Effector CD4-positive, alpha-beta T cell (primary cell): Measurements from ENCODE around the gene CYP4F8.

Source experiments
- DNase-seq: peaks from one replicate; pipeline ENCODE4 v3.0.0-alpha.2; 2020

The CYP4F8 gene

GRCh38 chr19:15616627-15617270 lies 1.7 kb downstream of the CYP4F8 start:
- DNase-seq = no peak

DNA sequence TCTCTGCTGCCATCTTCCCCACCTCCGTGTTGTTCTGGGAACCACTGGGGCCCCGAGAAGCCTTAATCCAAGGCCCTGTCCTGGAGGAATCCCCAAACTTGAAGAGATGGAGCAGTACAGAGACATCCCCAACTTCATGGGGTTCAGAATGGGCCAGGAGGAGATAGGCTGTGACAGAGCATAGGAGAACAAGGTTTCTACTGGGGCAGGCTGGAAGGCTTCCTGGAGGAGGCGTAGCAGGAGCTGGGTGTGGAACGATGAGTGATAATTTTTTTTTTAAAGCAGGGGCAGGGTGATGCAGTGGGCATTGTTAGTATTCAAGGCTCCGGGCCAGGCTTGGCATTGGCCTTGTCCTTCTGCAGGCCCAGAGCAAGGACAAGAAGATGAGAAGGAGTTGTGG lies 3.3 kb downstream of the CYP4F8 start:
- no peak for DNase-seq

DNA sequence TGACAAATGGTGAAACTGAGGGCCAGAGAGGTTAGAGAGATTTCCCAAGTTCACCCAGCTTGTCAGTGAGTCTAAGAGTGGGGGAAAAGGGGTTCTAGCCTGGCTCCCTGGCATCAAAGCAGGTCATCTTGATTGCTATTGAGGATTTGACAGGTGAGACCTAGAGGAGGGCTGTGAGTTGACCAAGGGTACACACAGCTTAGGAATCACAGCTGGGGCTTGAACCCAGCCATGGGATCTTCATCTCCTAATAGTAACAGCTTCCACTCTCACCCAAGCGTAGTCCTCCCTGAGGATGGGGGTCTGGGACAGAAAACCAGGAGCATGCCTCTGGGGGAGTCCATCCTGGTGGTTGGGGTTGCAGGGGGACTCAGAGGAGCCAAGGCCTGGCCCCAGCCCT lies 6.8 kb downstream of the CYP4F8 start:
- no peak for DNase-seq

- DNase-seq = no peak
Observed at GRCh38 chr19:15622991-15623390, 8.0 kb downstream of the CYP4F8 start.

DNA sequence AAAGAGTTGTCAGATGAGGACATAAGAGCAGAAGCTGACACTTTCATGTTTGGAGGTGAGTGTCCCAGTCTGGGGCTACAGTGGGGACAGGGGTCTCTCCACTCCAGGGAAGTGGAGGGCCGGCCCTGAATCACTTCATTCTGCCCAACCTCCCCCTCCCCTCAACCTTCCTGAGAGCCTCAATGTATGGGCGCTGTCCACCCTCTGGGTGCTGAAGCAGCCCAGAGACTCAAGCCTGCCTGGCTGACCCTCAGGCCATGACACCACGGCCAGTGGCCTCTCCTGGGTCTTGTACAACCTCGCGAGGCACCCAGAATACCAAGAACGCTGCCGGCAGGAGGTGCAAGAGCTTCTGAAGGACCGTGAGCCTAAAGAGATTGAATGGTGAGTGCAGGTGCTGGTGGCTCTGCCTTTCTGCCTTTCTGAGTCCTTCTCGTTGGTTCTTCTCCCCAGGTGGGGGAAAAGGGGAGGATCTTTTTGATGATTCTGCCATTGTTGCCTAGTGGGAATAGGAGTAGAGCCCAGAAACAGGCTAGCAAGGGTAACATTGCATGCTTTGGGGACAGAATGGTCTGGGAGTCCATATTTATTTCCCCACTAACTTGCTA lies 8.8 kb downstream of the CYP4F8 start:
- DNase-seq = no peak

DNA sequence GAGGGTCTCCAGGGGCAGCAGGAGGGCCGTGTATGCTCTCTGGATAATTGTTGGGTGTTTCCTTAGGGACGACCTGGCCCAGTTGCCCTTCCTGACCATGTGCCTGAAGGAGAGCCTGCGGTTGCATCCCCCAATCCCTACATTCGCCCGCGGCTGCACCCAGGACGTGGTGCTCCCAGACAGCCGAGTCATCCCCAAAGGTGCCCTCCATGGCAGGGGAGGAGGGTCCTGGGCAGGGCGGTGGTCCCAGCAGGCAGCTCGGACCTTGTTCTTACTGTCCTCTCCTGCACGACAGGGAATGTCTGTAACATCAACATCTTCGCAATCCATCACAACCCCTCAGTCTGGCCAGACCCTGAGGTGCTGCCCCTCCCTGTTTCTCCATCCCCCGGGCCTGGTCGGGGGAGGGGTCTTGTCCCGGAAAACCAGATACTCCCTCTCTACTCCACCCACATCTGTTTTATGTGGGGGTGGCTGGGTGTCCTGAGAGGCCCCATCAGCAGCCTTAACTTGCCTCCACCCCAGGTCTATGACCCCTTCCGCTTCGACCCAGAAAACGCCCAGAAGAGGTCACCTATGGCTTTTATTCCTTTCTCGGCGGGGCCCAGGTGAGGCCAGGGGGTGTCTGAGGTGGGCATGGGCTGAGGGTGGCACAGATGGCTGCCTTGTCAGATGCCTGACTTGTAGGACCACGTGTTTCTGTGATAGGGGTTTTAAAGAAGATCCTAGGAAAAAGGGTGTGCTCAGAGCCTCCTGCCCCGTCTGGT lies 13.4 kb downstream of the CYP4F8 start:
- DNase-seq = no peak

- peak; percentile 87 for DNase-seq
Observed at GRCh38 chr19:15629003-15629880, 14.2 kb downstream of the CYP4F8 start.

GRCh38 chr19:15631817-15632216 lies 16.8 kb downstream of the CYP4F8 start:
- peak; percentile 12 for DNase-seq

DNA sequence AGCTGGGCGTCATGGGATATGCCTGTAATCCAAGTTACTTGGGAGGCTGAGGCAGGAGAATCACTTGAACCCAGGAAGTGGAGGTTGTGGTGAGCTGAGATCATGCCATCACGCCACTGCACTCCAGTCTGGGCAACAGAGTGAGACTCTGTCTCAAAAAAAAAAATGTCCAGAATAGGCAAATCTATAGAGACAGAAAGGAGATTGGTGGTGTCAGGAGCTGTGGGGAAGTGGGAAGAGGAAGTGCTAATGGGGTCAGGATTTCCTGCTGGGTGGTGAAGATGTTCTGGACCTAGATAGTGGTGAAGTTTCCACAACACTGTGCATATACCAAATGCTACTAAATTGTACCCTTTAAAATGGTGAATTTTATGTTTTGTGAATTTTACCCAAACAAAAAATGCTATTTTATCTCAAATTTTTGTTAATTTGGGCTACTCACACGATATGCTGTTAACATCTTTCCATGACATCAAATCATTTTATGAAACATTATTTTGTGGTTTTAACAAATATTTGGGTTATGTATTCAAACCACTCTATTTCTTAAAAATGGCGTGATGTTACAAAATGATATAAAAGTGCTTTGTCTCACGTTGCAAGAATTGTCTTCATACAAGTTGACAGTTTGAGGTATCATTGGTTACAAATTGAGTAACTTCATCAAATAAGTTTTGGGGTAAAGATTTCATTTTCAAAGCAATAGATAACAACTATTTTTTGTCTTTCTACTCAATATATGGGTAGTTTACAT lies 18.2 kb downstream of the CYP4F8 start:
- no peak for DNase-seq

DNA sequence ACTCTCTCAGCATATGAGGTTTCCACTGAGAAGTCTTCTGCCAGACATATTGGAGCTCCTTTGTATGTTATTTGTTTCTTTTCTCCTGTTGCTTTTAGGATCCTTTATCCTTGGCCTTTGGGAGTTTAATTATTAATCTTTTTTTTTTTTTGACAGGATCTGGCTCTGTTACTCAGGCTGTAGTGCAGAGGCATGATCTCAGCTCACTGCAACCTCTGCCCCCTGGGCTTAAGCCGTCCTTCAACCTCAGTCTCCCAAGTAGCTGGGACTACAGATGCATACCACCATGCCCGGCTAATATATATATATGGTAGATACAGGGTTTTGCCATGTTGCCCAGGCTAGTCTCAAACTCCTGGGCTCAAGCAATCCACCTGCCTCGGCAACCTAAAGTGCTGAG lies 19.1 kb downstream of the CYP4F8 start:
- DNase-seq = no peak

- no peak for DNase-seq
Observed at GRCh38 chr19:15635016-15635805, 20.2 kb downstream of the CYP4F8 start.

- DNase-seq = no peak
Observed at GRCh38 chr19:15636026-15636425, 21.0 kb downstream of the CYP4F8 start.

DNA sequence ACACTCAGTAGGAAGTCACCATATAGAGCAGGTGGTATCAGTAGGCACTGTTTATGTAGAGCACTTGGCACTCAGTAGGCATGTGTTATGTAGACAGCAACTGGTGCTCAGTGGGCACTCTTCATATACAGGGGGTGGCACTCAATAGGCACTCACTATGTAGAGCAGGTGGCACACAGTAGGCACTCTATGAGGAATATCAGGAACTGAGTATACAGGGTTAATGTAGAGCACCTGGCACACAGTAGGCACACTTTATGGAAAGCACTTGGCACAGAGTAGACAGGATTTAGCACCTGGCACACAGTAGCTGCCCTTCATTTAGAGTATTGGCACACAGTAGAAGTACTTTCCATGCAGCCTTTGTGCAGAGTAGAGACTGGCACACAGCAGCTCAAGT lies 24.6 kb downstream of the CYP4F8 start:
- DNase-seq = no peak

DNA sequence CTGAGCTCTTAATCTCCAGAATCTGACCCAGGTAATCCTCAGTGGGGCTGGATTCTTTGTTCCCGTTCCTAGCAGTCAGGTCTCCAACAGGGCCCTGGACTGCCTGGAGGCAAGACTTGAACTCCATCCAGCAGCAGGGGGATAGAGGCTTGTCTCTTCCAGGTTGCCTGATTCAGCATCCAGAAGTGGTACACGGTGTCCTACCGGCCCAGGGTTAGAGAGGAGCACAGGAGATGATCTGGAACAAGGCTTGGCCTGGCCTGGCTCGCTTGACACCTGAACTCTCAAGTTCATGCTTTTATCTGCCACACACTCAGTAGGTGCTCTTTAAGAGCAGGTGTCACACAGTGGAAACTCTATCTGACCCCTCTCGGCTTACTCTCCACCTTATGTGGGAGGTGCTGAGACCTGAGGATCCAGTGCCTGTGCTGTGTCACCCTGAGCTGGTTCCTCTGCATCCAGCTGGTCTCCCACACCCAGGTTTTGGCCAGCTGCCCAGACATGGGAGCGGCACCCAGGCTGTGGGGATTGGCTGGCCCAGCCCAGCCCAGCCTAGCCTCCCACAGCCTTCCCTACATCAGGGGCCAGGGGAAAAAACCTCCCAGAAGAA lies 25.4 kb downstream of the CYP4F8 start, which contains the start of gene CYP4F3:
Gene CYP4F3, plus strand, starts transcription at position 604 of the 610 bp plus-strand sequence. CDS start 519 bp downstream, outside the sequence.
- DNase-seq = no peak

DNA sequence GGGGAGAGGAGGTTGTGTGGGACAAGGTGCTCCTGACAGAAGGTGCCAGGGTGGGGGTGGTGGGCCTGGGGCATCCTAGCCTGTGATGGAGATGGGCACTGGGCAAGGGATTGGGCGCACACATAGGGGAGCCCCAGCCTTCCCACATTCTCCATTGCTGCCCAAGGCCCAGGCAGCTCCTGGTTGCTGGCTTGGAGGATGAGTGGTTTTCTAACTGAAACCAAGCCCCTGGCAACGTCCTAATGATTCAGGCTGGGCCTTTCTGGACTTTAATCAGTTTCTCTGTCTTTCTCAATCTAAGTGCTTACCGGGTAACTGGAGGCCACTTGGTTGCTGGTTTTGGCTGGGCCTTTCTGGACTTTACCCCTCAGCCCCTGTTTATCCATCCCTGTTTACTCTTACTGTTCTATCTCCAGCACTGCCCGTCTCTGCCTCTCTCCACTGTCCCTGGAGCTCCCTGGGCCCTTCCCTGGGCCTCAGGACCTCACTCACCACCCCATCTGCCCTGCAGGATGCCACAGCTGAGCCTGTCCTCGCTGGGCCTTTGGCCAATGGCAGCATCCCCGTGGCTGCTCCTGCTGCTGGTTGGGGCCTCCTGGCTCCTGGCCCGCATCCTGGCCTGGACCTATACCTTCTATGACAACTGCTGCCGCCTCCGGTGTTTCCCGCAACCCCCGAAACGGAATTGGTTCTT lies 26.0 kb downstream of the CYP4F8 start:
- no peak for DNase-seq

DNA sequence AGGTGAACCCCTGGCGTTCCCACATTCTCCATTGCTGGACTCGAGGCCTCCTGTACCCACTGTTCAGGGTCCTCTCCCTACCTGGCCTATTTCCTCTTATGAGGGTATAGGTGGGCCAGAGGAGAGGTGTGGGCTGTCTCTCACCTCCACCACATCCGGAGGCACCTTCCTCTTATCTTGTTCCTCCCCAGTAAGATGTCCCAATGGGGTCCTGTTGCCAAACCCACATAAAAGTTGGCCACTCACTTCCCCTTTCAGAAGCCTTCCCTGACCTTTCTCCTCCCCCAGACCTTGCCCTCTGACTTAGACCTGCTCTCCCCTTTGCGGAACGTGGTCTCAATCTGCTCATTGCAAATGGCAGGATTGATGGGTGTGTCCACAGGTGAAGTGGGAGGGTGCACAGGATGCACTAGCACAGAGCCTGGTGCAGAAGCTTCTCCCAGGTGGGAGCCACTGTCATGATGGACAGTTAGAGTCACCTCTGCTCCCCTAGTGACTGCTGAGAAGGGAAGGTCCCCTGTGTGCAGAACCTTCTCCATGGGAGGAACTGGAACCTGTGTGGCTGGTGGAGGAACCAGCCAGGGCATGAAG lies 27.0 kb downstream of the CYP4F8 start:
- DNase-seq = no peak

GRCh38 chr19:15642807-15643206 lies 27.8 kb downstream of the CYP4F8 start:
- no peak for DNase-seq

GRCh38 chr19:15643387-15643786 lies 28.4 kb downstream of the CYP4F8 start:
- no peak for DNase-seq

DNA sequence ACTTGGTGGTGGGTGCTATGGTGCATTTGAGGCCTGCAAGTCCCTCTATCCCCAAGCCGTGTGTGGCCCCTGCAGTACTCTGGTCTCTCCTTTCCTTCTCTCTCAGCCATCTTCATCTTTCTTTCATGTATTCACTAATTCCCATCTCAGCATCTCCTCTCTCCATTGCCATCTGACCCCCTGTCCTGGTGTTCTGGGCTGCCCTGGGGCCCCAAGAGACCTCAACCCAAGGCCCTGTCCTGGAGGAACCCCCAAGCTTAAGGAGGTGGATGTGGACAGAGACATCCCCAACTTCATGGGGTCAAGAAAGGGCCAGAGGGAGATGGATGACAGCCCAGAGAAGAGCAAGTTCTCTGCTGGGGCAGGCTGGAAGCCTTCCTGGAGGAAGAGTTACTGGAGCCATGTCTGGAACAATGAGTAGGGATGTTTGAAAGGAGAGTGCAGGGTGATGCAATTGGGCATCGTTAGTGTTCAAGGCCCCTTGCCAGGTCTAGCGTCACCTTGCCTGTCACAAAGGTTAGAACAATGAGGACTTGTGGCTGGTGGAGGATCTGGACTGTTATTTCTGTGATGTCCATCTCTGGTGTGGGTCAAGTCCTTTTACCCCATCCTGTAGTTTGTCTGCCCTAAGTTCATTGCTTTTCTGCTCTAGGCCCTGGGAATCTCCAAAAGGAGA lies 29.2 kb downstream of the CYP4F8 start:
- DNase-seq = no peak
